Tibial artery (tissue), 4 donors: ENCODE measurements around the gene UNC119.

Experiments
- DNase-seq, 2 donors: peaks; one replicate each; pipeline ENCODE4 v3.0.0-alpha.2; 2019
- H3K27ac ChIP-seq, 2 donors: fragments of 200-600 bp; sonication (generic) in 1 of 2; 1 replicate in 1 of 2; 2 replicates in 1 of 2; pipeline ENCODE4 v1.5.1; 2018 to 2019; ENCODE audit warnings: mild to moderate bottlenecking in 1 of 2
- H3K27me3 ChIP-seq, 2 donors: fragments of 200-600 bp; sonication (generic) in 1 of 2; one replicate each; pipeline versions ENCODE4 v1.5.1 to v1.6.0; 2016 to 2019
- H3K36me3 ChIP-seq, 3 donors: fragments of 200-600 bp; sonication (generic) in 2 of 3; one replicate each; pipeline ENCODE4 v1.5.1; 2016 to 2019; ENCODE audit warnings: mild to moderate bottlenecking in 2 of 3
- H3K4me1 ChIP-seq, 4 donors: fragments of 200-600 bp; sonication (generic) in 2 of 4; 1 replicate in 3 of 4; 2 replicates in 1 of 4; pipeline ENCODE4 v1.5.1; 2016 to 2019
- H3K4me3 ChIP-seq, 2 donors: fragments of 200-600 bp; sonication (generic) in 1 of 2; 1 replicate in 1 of 2; 2 replicates in 1 of 2; pipeline ENCODE4 v1.5.1; 2018 to 2019; ENCODE audit warnings: mild to moderate bottlenecking in 2 of 2
- H3K9me3 ChIP-seq, 3 donors: fragments of 200-600 bp; sonication (generic) in 1 of 3; one replicate each; pipeline ENCODE4 v1.5.1; 2016 to 2019
- CTCF ChIP-seq, 2 experiments: fragments of 200-600 bp in 1 of 2; fragments of 450-650 bp in 1 of 2; IDR thresholded peaks; one replicate each; pipeline ENCODE4 v1.5.1; 2017 to 2019; ENCODE audit warnings: antibody characterized with exemption in 2 of 2, mild to moderate bottlenecking in 1 of 2, moderate library complexity in 1 of 2
- intact Hi-C: fragments of 100-400 bp; cut with DNase I; formaldehyde crosslinking; loops from one replicate; pipeline ENCODE4 v1.15.0; 2023; ENCODE audit warnings: low total_unique reads

The UNC119 gene

DNA sequence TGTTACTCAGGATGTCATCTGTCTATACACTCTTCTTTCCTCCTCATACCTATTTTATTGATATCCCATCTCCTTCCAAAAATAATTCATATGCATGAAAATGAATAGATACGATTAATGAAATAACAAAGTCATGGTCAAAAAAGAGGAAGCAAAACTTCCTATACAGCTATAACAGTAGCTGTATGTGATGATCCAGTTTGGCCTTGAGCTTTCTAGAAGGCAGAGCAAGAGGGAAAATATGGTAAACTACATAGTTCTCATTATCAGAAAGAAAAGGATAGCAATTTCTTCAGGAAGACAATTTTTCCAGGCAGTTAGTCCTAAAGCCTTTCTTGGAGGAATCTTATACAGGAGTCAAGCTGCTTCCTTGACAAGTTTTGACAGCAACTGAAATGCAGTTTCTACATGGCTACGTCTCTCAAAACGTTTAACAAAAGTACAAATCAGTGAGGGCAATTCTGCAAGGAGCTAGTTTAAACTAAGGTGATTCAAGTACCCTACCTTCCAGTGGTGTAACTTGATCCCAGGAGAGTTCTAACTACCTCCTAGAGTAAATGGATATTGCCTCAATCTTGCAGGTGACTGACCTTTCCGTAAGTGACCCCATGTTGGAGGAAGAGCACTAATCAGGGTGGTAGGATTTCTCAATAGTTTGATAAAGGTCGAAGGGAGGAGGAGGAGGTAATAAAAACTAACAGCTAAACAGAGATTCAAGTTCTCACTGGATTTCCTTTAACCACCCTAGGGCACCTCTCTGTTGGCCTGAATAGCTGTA, 45.4 kb upstream of the UNC119 start:
- Histone ChIP-seq H3K4me3 (peak overlapping the region in 1 of 2 donors; percentile 61), H3K4me1 (peaks cover 0 to 18% (median 11%) of the 10 kb centered on the region in 4 donors), H3K9me3 (no peaks in the 10 kb centered on the region), H3K36me3 (no peaks in the 10 kb centered on the region), H3K27me3 (no peaks in the 10 kb centered on the region), H3K27ac (no peak overlapping the region)
- intact Hi-C loops, result no loop called here
- DNase-seq, result no peak
- TF ChIP-seq CTCF (IDR thresholded peaks at IDR 0.05), result no peak

DNA sequence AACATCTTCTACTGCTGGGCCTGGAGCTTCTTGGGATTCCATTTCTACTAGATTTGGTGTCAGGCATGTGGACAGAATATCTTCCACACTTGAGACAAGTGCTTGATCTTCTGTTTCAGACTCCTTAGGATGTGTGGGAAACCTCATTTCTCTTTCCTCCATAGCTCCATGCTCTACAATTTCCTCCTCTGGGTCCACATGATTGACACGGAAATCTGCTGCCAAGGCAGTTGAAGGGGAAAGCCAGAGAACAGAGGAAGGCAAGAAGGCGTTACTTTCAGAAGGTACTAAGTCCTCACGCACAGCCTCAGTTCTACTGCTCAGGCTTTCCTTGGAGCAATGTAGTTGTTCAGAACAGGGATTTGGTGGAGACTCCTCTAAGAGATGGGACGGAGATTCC, 39.8 kb upstream of the UNC119 start:
- no peaks in the 10 kb centered on the region for H3K9me3 ChIP-seq

DNA sequence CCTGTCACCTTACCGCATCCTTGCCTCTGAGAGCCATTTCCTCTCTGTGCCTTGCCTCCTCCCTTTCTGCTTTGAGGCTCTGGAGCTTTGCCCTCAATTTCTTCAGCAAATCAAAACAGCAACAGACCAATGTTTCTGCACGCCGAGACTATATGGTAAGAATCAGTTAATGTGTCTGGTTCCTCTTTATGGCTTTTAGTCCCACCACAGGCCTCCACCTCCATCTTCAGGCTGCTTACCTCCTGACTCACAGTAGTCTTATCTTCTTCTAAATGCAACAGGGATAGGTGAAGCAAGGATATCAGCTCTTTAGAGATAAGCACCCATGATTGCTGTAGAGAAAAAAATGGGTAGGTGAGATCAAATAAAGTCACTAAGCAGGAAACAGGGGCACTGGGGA, 33.4 kb upstream of the UNC119 start:
- Histone ChIP-seq H3K27me3 (no peaks in the 10 kb centered on the region), H3K27ac (no peak overlapping the region), H3K4me1 (no peaks in the 10 kb centered on the region), H3K36me3 (peaks cover 0 to 31% (median 8%) of the 10 kb centered on the region in 3 donors), H3K4me3 (no peak overlapping the region), H3K9me3 (no peaks in the 10 kb centered on the region)
- intact Hi-C loops, result no loop called here
- no peak for TF ChIP-seq CTCF (IDR thresholded peaks at IDR 0.05)
- DNase-seq, result no peak

More for the DNA sequence above, 39.8 kb upstream of the UNC119 start:
- Histone ChIP-seq H3K4me1 (no peaks in the 10 kb centered on the region), H3K27me3 (no peaks in the 10 kb centered on the region), H3K27ac (no peak overlapping the region), H3K4me3 (no peak overlapping the region), H3K36me3 (peaks cover 0 to 9% (median 4%) of the 10 kb centered on the region in 3 donors)
- no peak for TF ChIP-seq CTCF (IDR thresholded peaks at IDR 0.05)
- no peak for DNase-seq
- intact Hi-C loops, result no loop called here

DNA sequence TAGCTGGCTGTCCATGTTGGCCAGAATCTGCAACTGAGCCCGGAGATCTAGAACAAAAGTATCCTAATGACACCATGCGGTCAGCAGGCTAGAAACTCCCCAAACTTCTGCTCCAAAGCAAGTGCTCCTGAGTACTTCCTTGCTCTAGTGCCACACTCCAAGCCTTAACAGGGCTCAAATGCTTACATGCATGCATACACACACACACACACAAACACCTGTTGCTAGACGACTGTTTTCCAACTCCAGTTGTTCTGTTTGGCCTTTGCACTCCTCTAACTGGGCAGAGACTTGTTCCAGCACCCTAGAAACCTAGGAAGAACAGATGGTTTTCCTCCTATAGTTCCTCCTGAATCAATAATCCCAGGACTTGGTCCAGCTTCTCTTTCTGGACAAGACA, 32.0 kb upstream of the UNC119 start:
- H3K4me3 ChIP-seq, result no peak overlapping the region
- peaks cover 0 to 31% (median 8%) of the 10 kb centered on the region in 3 donors for H3K36me3 ChIP-seq
- no peaks in the 10 kb centered on the region for H3K27me3 ChIP-seq
- no peaks in the 10 kb centered on the region for H3K4me1 ChIP-seq
- intact Hi-C loops, result no loop called here
- DNase-seq, result no peak
- no peak overlapping the region for H3K27ac ChIP-seq
- no peaks in the 10 kb centered on the region for H3K9me3 ChIP-seq
- no peak for TF ChIP-seq CTCF (IDR thresholded peaks at IDR 0.05)

DNA sequence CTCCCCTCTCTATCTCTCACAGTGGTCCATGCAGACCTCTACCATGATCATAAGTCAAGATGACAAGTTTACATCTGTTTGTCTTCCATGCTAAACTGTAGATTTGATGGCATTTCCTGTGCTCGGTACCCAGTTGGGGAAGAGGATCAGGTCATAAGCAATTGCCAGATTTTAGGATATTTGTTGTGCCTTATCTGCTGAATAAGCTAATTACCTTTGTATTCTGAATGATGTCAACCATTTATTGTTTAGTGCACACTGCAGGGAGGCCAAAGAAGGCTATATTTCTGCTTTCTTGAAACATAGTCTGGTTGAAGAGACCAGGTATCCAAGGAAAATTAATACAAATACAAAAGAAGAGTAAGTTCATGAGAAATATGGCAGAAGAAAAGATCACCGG, 30.1 kb upstream of the UNC119 start:
- no peak overlapping the region for H3K27ac ChIP-seq
- H3K9me3 ChIP-seq, result no peaks in the 10 kb centered on the region
- H3K4me3 ChIP-seq, result no peak overlapping the region
- H3K4me1 ChIP-seq, result peaks cover 0 to 2% (median 0%) of the 10 kb centered on the region in 4 donors
- peaks cover 0 to 31% (median 8%) of the 10 kb centered on the region in 3 donors for H3K36me3 ChIP-seq
- no peaks in the 10 kb centered on the region for H3K27me3 ChIP-seq
- DNase-seq, result no peak
- intact Hi-C loops, result no loop called here
- TF ChIP-seq CTCF (IDR thresholded peaks at IDR 0.05), result no peak
